ENCODE measurements around the gene TFPI. TPM values are rescaled to one million over a fixed set of nuclear protein-coding genes. Genes with fewer than 3 reads are reported as not detected.

Gene TFPI
- polyA plus RNA-seq, 2 donors: 4.5 to 6.8 TPM

DNA sequence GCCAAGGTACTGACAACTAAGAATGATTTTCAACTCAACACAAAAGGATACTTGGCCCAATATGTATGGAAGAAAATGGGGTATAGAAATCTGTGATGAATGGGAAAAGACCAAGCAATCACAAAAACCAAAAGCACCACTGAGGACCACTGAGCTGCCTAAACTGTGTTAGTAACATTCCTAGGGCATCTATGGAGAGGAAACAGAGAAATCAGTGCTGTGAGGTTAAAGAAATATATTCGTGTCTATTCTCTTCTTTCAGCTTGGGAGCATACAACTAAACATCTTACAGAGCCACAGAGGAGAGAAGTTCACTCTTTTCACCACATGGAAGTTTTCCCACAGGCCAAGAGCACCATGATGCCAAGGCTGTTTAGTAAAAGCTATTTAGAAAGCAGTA is 58.9 kb downstream of the TFPI start:
- no peak overlapping the region for H3K27ac ChIP-seq (ENCODE audit: low read depth in 2 of 2, low read length in 1 of 2)
- no peak overlapping the region for H3K4me3 ChIP-seq (ENCODE audit: low read depth in 1 of 2, low read length in 2 of 2)
- H3K4me1 ChIP-seq (ENCODE audit: control insufficient read depth in 2 of 2, insufficient read depth in 2 of 2, low read length in 1 of 2): no peaks in the 10 kb centered on the region
- no peaks in the 10 kb centered on the region for H3K9me3 ChIP-seq (ENCODE audit: control insufficient read depth in 2 of 2, insufficient read depth in 1 of 2, low read depth in 1 of 2, low read length in 1 of 2)
- H3K27me3 ChIP-seq (ENCODE audit: control insufficient read depth in 1 of 2, insufficient read depth in 2 of 2, low read length in 2 of 2): no peaks in the 10 kb centered on the region
- no peaks in the 10 kb centered on the region for H3K36me3 ChIP-seq (ENCODE audit: control insufficient read depth in 2 of 2, insufficient read depth in 2 of 2, low read length in 1 of 2)
- WGBS, 2 donors: 42 to 49% methylated on average over 1 of the region's 1 CpG

DNA sequence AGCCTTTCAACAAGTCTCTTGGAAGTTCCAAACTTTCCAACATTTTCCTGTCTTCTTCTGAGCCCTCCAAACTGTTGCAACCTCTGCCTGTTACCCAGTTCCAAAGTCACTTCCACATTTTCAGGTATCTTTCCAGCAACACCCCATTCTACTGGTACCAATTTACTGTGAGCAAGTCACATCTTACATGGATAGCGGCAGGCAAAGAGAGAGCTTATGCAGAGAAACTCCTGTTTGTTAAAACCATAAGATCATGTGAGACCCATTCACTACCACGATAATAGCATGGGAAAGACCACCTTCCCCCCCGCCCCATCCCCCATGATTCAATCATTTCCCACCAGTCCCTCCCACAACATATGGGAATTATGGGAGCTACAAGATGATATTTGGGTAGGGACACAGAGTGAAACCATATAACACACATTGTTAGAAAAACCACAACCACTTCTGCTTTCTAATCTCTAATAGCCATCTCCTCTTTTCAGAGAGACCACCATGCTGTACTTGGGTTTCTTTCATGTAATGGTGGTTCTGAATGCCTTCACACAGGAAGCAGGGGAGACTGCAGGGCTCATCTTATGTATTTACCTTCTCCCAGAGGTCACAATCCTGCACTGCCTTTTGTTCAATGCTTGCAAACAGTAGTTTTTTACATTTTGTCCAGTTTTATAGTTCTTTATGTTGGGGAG is 60.2 kb downstream of the TFPI start:
- Histone ChIP-seq H3K36me3 (ENCODE audit: control insufficient read depth in 2 of 2, insufficient read depth in 2 of 2, low read length in 1 of 2) (no peaks in the 10 kb centered on the region), H3K9me3 (ENCODE audit: control insufficient read depth in 2 of 2, insufficient read depth in 1 of 2, low read depth in 1 of 2, low read length in 1 of 2) (no peaks in the 10 kb centered on the region), H3K27me3 (ENCODE audit: control insufficient read depth in 1 of 2, insufficient read depth in 2 of 2, low read length in 2 of 2) (no peaks in the 10 kb centered on the region), H3K27ac (ENCODE audit: low read depth in 2 of 2, low read length in 1 of 2) (no peak overlapping the region), H3K4me1 (ENCODE audit: control insufficient read depth in 2 of 2, insufficient read depth in 2 of 2, low read length in 1 of 2) (no peaks in the 10 kb centered on the region), H3K4me3 (ENCODE audit: low read depth in 1 of 2, low read length in 2 of 2) (no peak overlapping the region)
- 91 to 92% methylated on average over 3 of the region's 3 CpGs for whole genome bisulfite sequencing, 2 donors

DNA sequence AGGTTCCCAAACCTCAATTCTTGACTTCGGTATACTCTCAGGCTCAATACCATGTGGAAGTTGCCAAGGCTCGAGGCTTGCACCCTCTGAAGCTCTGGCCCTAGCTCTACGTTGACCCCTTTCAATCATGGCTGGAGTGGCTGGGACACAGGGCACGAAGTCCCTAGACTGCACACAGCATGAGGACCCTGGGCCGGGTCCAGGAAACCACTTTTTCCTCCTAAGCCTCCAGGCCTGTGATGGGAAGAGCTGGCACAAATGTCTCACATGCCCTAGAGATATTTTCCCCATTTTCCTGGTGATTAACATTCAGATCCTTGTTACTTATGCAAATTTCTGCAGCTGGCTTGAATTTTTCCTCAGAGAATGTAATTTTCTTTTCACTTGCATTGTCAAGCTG is 61.1 kb downstream of the TFPI start:
- no peaks in the 10 kb centered on the region for H3K9me3 ChIP-seq (ENCODE audit: control insufficient read depth in 2 of 2, insufficient read depth in 1 of 2, low read depth in 1 of 2, low read length in 1 of 2)
- H3K27ac ChIP-seq (ENCODE audit: low read depth in 2 of 2, low read length in 1 of 2): no peak overlapping the region
- no peaks in the 10 kb centered on the region for H3K4me1 ChIP-seq (ENCODE audit: control insufficient read depth in 2 of 2, insufficient read depth in 2 of 2, low read length in 1 of 2)
- H3K4me3 ChIP-seq (ENCODE audit: low read depth in 1 of 2, low read length in 2 of 2): no peak overlapping the region
- WGBS, 2 donors: 78 to 83% methylated on average over 5 of the region's 5 CpGs
- no peaks in the 10 kb centered on the region for H3K27me3 ChIP-seq (ENCODE audit: control insufficient read depth in 1 of 2, insufficient read depth in 2 of 2, low read length in 2 of 2)
- no peaks in the 10 kb centered on the region for H3K36me3 ChIP-seq (ENCODE audit: control insufficient read depth in 2 of 2, insufficient read depth in 2 of 2, low read length in 1 of 2)

DNA sequence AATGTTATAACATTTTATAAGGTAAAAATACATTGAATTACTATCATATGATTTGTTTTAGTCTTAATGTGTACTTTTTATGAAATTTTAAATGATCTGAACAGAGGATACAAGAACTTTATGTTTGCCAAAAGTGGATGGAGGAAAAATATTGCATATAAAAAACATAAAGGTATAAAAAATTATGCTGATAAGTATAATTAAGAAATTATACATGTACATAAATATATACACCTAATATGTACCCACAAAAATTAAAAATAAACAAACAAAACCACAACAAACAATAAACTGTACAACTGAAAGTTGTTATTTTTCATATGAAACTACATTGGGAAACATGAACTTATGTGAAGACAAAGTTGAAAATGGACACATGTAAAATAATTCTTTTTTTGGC is 68.0 kb downstream of the TFPI start:
- Histone ChIP-seq H3K36me3 (ENCODE audit: control insufficient read depth in 2 of 2, insufficient read depth in 2 of 2, low read length in 1 of 2) (no peaks in the 10 kb centered on the region), H3K9me3 (ENCODE audit: control insufficient read depth in 2 of 2, insufficient read depth in 1 of 2, low read depth in 1 of 2, low read length in 1 of 2) (no peaks in the 10 kb centered on the region), H3K4me1 (ENCODE audit: control insufficient read depth in 2 of 2, insufficient read depth in 2 of 2, low read length in 1 of 2) (no peaks in the 10 kb centered on the region), H3K4me3 (ENCODE audit: low read depth in 1 of 2, low read length in 2 of 2) (no peak overlapping the region), H3K27ac (ENCODE audit: low read depth in 2 of 2, low read length in 1 of 2) (no peak overlapping the region), H3K27me3 (ENCODE audit: control insufficient read depth in 1 of 2, insufficient read depth in 2 of 2, low read length in 2 of 2) (no peaks in the 10 kb centered on the region)

DNA sequence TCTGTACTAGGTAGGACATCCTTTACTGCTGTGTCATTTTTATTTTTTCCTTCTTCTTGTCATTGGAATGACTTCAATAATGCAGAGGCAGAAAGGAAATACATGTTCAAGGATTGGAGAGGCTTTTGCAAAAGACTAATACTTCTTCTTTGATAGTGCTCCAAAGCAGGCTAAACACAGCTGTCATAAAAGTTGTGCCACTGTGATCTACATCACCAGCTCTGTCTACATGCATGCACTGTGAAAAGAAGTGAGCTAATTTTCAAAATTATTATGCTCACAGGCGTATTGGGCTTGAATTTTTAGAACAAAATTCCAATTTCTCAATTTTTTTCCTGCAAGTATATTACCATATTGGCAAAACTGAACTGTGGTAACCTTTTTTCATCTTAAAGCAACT is 68.7 kb downstream of the TFPI start:
- H3K9me3 ChIP-seq (ENCODE audit: control insufficient read depth in 2 of 2, insufficient read depth in 1 of 2, low read depth in 1 of 2, low read length in 1 of 2): no peaks in the 10 kb centered on the region
- H3K27me3 ChIP-seq (ENCODE audit: control insufficient read depth in 1 of 2, insufficient read depth in 2 of 2, low read length in 2 of 2): no peaks in the 10 kb centered on the region
- no peaks in the 10 kb centered on the region for H3K36me3 ChIP-seq (ENCODE audit: control insufficient read depth in 2 of 2, insufficient read depth in 2 of 2, low read length in 1 of 2)
- no peak overlapping the region for H3K4me3 ChIP-seq (ENCODE audit: low read depth in 1 of 2, low read length in 2 of 2)
- no peaks in the 10 kb centered on the region for H3K4me1 ChIP-seq (ENCODE audit: control insufficient read depth in 2 of 2, insufficient read depth in 2 of 2, low read length in 1 of 2)
- H3K27ac ChIP-seq (ENCODE audit: low read depth in 2 of 2, low read length in 1 of 2): no peak overlapping the region
- 66% methylated on average over 1 of the region's 1 CpG for WGBS, 2 donors

DNA sequence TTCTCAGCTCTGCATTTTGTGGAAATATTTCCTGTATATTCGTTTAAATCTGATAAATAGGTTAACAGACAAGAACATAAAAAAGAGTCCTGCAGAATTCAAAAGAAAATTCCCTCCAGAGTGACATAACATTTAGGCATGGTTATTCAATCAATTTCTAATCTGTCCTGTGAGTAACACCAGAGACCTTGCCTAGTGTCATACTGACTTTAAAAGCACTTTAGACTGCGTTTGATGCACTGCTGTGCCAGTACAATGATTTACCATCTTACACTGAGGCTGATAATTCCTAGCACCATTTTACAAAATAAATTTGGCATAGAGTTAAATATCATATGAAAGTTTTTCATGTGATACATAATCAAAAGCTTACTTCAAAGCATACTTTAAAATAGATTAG is 70.7 kb downstream of the TFPI start:
- Histone ChIP-seq H3K9me3 (ENCODE audit: control insufficient read depth in 2 of 2, insufficient read depth in 1 of 2, low read depth in 1 of 2, low read length in 1 of 2) (no peaks in the 10 kb centered on the region), H3K27me3 (ENCODE audit: control insufficient read depth in 1 of 2, insufficient read depth in 2 of 2, low read length in 2 of 2) (no peaks in the 10 kb centered on the region), H3K4me3 (ENCODE audit: low read depth in 1 of 2, low read length in 2 of 2) (no peak overlapping the region), H3K36me3 (ENCODE audit: control insufficient read depth in 2 of 2, insufficient read depth in 2 of 2, low read length in 1 of 2) (no peaks in the 10 kb centered on the region), H3K27ac (ENCODE audit: low read depth in 2 of 2, low read length in 1 of 2) (no peak overlapping the region), H3K4me1 (ENCODE audit: control insufficient read depth in 2 of 2, insufficient read depth in 2 of 2, low read length in 1 of 2) (no peaks in the 10 kb centered on the region)
- 22 to 29% methylated on average over 2 of the region's 2 CpGs for WGBS, 2 donors

DNA sequence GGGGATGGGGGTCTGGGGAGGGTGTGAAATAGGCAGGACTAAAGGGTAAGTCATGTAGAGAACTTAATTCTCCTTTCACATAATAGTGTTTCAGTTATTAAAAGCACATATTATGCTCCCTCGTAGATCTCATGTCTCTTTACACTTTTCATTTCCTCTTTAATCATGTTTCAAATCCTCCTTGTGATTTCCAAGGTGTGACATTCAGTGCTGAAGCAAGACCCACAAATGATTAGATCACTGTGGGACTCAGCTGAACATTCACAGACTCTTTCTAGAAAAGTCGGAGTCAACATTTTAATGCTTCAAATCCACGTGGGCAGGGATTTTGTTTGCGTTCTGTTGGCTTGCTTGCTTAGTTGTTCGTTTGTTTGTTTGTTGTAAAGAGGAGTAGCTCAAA is 71.4 kb downstream of the TFPI start:
- no peaks in the 10 kb centered on the region for H3K27me3 ChIP-seq (ENCODE audit: control insufficient read depth in 1 of 2, insufficient read depth in 2 of 2, low read length in 2 of 2)

DNA sequence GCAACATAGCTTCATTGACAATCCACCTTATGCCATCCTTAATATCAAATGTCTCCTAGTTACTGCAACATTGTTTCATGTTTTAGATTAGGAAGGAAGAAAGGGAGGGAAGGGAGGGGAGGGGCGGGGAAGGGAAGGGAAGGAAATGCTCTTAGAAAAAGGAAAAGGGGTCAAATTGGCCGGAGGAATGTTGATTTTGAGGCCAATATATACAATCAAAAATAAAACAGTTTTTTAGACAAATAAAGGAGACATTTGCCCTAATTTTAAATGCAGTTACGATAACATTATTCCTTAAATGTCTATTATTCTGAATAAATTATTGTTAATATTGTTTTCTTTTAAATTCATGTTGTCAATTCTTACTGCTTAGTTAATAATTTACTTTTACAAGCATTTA is 72.7 kb downstream of the TFPI start:
- no peaks in the 10 kb centered on the region for H3K4me1 ChIP-seq (ENCODE audit: control insufficient read depth in 2 of 2, insufficient read depth in 2 of 2, low read length in 1 of 2)
- H3K27ac ChIP-seq (ENCODE audit: low read depth in 2 of 2, low read length in 1 of 2): no peak overlapping the region
- H3K4me3 ChIP-seq (ENCODE audit: low read depth in 1 of 2, low read length in 2 of 2): no peak overlapping the region
- no peaks in the 10 kb centered on the region for H3K9me3 ChIP-seq (ENCODE audit: control insufficient read depth in 2 of 2, insufficient read depth in 1 of 2, low read depth in 1 of 2, low read length in 1 of 2)
- no peaks in the 10 kb centered on the region for H3K36me3 ChIP-seq (ENCODE audit: control insufficient read depth in 2 of 2, insufficient read depth in 2 of 2, low read length in 1 of 2)
- no peaks in the 10 kb centered on the region for H3K27me3 ChIP-seq (ENCODE audit: control insufficient read depth in 1 of 2, insufficient read depth in 2 of 2, low read length in 2 of 2)
- 81 to 83% methylated on average over 3 of the region's 3 CpGs for WGBS, 2 donors

More for the DNA sequence above, 71.4 kb downstream of the TFPI start:
- H3K36me3 ChIP-seq (ENCODE audit: control insufficient read depth in 2 of 2, insufficient read depth in 2 of 2, low read length in 1 of 2): no peaks in the 10 kb centered on the region
- no peaks in the 10 kb centered on the region for H3K9me3 ChIP-seq (ENCODE audit: control insufficient read depth in 2 of 2, insufficient read depth in 1 of 2, low read depth in 1 of 2, low read length in 1 of 2)
- H3K4me1 ChIP-seq (ENCODE audit: control insufficient read depth in 2 of 2, insufficient read depth in 2 of 2, low read length in 1 of 2): no peaks in the 10 kb centered on the region
- 65 to 69% methylated on average over 5 of the region's 5 CpGs for WGBS, 2 donors
- H3K4me3 ChIP-seq (ENCODE audit: low read depth in 1 of 2, low read length in 2 of 2): no peak overlapping the region
- H3K27ac ChIP-seq (ENCODE audit: low read depth in 2 of 2, low read length in 1 of 2): no peak overlapping the region

DNA sequence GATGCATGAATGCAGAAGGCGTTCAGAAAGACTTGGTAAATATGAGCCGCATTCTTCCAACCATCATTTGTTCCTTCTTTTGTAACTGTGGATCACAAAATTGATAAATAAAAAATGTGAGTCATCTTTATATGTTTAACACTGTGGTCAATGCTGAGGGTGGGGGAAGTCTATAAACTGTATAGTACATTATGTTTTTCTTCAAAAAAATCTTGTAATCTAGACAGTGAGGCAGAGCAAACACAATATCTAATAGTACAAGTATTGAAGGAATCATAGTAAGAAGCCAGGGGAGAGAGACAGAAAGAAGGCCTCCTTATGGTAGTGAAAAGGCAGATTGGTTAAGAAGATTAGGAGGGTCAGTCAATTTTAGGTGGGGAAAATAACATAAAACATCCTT is 75.5 kb downstream of the TFPI start:
- H3K9me3 ChIP-seq (ENCODE audit: control insufficient read depth in 2 of 2, insufficient read depth in 1 of 2, low read depth in 1 of 2, low read length in 1 of 2): no peaks in the 10 kb centered on the region
- no peaks in the 10 kb centered on the region for H3K4me1 ChIP-seq (ENCODE audit: control insufficient read depth in 2 of 2, insufficient read depth in 2 of 2, low read length in 1 of 2)
- WGBS, 2 donors: 94 to 97% methylated on average over 2 of the region's 2 CpGs
- H3K27ac ChIP-seq (ENCODE audit: low read depth in 2 of 2, low read length in 1 of 2): no peak overlapping the region
- H3K36me3 ChIP-seq (ENCODE audit: control insufficient read depth in 2 of 2, insufficient read depth in 2 of 2, low read length in 1 of 2): no peaks in the 10 kb centered on the region
- no peak overlapping the region for H3K4me3 ChIP-seq (ENCODE audit: low read depth in 1 of 2, low read length in 2 of 2)
- no peaks in the 10 kb centered on the region for H3K27me3 ChIP-seq (ENCODE audit: control insufficient read depth in 1 of 2, insufficient read depth in 2 of 2, low read length in 2 of 2)

DNA sequence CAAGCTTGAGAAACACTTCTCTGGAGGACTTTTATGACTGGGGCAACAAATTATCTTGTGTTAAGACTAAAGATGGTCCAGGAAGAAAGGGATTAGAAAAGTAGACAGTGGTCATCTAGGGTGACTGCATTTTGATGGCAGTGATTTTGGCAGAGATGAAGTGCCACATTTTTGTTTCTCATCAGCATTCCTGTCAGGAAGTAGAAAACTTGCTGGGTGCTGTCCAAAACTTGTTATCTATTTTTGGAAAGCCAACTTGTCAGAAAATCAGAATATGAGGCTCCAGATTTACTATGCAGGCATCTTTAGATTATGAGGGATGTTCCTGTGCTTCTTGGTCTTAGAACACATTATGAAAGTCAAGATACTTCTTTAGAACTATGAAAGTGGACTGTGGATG is 77.2 kb downstream of the TFPI start:
- no peaks in the 10 kb centered on the region for H3K4me1 ChIP-seq (ENCODE audit: control insufficient read depth in 2 of 2, insufficient read depth in 2 of 2, low read length in 1 of 2)
- H3K4me3 ChIP-seq (ENCODE audit: low read depth in 1 of 2, low read length in 2 of 2): no peak overlapping the region
- no peaks in the 10 kb centered on the region for H3K36me3 ChIP-seq (ENCODE audit: control insufficient read depth in 2 of 2, insufficient read depth in 2 of 2, low read length in 1 of 2)
- H3K27ac ChIP-seq (ENCODE audit: low read depth in 2 of 2, low read length in 1 of 2): no peak overlapping the region
- no peaks in the 10 kb centered on the region for H3K27me3 ChIP-seq (ENCODE audit: control insufficient read depth in 1 of 2, insufficient read depth in 2 of 2, low read length in 2 of 2)
- no peaks in the 10 kb centered on the region for H3K9me3 ChIP-seq (ENCODE audit: control insufficient read depth in 2 of 2, insufficient read depth in 1 of 2, low read depth in 1 of 2, low read length in 1 of 2)

Measured in esophagus (tissue), 2 donors.